Astrocyte of the spinal cord (primary cell): ENCODE measurements around the gene KARS1.

Experiments
- DNase-seq: peaks from one replicate; pipeline ENCODE4 v3.0.0; 2011; ENCODE audit warnings: low read depth, low spot score
- H3K4me3 ChIP-seq: 2 replicates; pipeline ENCODE4 v1.5.1; 2011; ENCODE audit warnings: low read depth, mild to moderate bottlenecking, low read length, moderate library complexity
- CTCF ChIP-seq: IDR thresholded peaks from 2 replicates; pipeline ENCODE4 v1.5.1; 2012; ENCODE audit warnings: low read depth, mild to moderate bottlenecking, low read length, inconsistent platforms
- in situ Hi-C: cut with HindIII; loops from 2 replicates; pipeline ENCODE4 v1.10.0; 2017; ENCODE audit warnings: low sequenced_read_pairs

KARS1 gene

GRCh38 chr16:75647492-75648264, at the start of gene KARS1, which contains the start of gene TERF2IP:
Gene KARS1, minus strand, starts transcription at chr16:75647665. Its CDS starts 26 bp downstream, at chr16:75647639.
Gene TERF2IP, plus strand, starts transcription at chr16:75647773. Its CDS starts 110 bp downstream, at chr16:75647883.
- H3K4me3 ChIP-seq = peak within 1 kb of the TSS; percentile 98
- in situ Hi-C loops = no loop called here
- DNase-seq = peak; percentile 94
- TF ChIP-seq CTCF = no peak

DNA sequence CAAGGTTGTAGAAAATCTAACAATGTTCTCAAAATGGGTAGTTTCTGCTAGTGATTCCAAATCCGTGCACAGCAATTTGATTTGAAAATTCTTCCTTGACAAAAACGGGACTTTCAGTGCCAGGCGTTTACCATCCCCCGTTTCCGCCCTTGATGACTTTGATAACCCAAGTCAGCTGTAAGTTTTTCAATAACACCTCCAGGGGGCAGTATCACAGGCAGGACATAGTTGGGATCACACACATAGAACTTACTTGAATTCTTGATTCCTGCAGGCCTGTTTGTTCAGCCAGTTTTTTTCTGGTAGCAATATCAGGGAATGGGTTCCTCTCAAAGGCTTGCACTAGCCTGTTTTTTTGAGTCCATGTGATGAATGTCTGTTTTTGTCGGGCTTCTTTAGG, 48.2 kb upstream of the KARS1 start:
- no peak overlapping the region for H3K4me3 ChIP-seq
- DNase-seq = no peak
- in situ Hi-C loops = no loop called here
- no peak for TF ChIP-seq CTCF

GRCh38 chr16:75687361-75687760, 39.9 kb upstream of the KARS1 start:
- TF ChIP-seq CTCF = no peak
- DNase-seq = no peak
- no peak overlapping the region for H3K4me3 ChIP-seq
- in situ Hi-C loops = no loop called here

GRCh38 chr16:75682308-75682707, 34.8 kb upstream of the KARS1 start:
- DNase-seq = no peak
- in situ Hi-C loops = no loop called here
- no peak for TF ChIP-seq CTCF
- H3K4me3 ChIP-seq = no peak overlapping the region

DNA sequence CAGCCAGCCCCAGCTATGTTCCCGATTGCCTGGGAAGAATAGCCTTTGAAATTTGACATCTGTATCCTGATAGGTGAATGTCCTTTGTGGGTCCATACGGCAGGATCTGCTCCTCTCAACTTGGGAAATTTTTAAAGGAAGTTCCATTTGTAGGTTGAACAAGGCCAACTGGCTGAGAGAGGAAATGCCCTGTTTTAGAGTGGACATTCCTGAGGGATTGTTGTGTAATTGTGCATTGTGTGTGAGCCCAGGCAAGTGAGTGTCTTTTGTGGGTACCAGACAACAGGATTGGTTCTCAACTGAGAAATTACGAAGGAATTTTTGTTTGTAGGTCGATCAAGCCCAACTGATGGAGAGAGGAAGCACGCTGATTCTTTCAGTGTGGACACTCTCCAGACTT, 31.9 kb upstream of the KARS1 start:
- no peak for DNase-seq

GRCh38 chr16:75676909-75677308, 29.4 kb upstream of the KARS1 start, which contains the start of gene CPHXL2:
Gene CPHXL2, minus strand, starts transcription at chr16:75677009. Its CDS starts 10 bp downstream, at chr16:75676999.
- DNase-seq = no peak
- TF ChIP-seq CTCF = no peak
- no peak within 1 kb of the TSS for H3K4me3 ChIP-seq
- in situ Hi-C loops = no loop called here

More for the DNA sequence above, 31.9 kb upstream of the KARS1 start:
- in situ Hi-C loops = no loop called here
- H3K4me3 ChIP-seq = no peak overlapping the region
- TF ChIP-seq CTCF = no peak
